NCI-H526 treated with DMSO at 0.1 percent for 48 hours (cell line): ENCODE measurements around the gene TMEM25.
"Not testable (repeated sequence)": the region's sequence is repeated elsewhere in the genome, so short reads cannot be mapped to it uniquely, and the experiment has no call there.

Experiments used
- DNase-seq: peaks from one replicate; lab custom pipeline; 2025; lab: John Stamatoyannopoulos, UW

The TMEM25 gene

GRCh38 chr11:118530683-118531596 lies at the start of gene TMEM25:
Gene TMEM25, plus strand, starts transcription at chr11:118531192. Its CDS starts 610 bp downstream, at chr11:118531802.
- DNase-seq, result peak; percentile 91

DNA sequence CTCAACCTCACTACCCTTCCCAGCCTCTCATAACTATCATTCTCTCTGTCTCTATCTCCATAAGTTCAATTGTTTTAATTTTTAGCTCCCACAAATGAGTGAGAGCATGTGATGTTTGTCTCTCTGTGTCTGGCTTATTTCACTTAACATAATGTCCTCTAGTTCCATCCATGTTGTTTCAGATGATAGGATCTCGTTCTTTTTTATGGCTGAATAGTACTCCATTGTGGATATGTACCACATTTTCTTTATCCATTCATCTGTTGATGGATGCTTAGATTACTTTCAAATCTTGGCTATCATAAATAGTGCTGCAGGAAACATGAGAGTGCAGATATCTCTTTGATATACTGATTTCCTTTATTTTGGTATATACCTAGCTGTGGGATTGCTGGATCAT lies 49.8 kb upstream of the TMEM25 start:
- DNase-seq, result not testable (repeated sequence)

DNA sequence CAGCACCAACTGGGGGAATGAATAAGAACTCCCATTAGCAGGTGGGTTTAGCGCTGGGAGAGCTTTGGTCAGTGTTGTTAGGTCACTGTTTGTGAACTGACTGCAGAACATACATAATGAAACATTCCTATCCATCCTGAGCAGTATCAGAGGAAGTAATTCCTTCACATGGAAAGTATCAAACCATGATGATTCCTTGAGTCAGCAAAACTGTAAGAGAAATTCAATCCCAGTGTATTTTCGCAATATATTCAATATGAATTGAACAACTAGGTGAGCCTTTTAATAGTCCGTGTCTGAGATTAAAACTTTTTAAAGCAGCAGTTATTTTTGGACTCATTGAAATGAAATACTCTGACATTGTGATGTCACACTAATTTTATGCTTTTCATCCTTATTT lies 46.6 kb upstream of the TMEM25 start:
- DNase-seq, result no peak

GRCh38 chr11:118485273-118485672 lies 45.7 kb upstream of the TMEM25 start:
- no peak for DNase-seq

- DNase-seq, result peak; percentile 95
These were observed 42.4 kb upstream of the TMEM25 start for GRCh38 chr11:118488480-118489109.

DNA sequence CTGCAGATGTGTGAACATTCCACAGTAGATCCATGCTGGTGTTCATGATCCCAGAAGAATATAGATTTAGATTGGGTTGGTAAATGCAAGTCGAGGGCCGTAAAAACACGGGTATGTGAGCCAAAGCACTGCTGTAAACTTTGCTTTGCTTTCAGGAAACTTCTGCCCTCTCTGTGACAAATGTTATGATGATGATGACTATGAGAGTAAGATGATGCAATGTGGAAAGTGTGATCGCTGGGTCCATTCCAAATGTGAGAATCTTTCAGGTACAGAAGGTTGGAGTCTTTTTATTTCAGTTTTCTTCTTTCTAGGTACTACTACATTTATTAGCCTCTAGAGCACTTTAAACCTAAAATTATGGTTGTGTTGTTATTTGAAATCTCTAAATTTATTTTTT lies 40.0 kb upstream of the TMEM25 start:
- DNase-seq, result no peak

DNA sequence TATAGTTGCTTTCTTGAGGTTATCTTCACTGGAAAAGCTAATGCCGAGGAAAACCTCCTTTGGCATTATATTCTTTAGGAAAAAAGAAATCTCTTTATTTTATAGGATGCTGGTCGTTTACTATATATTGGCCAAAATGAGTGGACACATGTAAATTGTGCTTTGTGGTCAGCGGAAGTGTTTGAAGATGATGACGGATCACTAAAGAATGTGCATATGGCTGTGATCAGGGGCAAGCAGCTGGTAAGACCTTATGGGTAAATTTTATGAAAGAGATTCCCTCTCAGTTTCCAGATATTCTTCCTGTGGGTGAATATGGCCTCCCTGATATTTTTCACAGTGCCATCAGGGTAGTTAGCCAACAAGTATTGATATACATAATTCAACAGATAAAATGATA lies 33.2 kb upstream of the TMEM25 start:
- no peak for DNase-seq

DNA sequence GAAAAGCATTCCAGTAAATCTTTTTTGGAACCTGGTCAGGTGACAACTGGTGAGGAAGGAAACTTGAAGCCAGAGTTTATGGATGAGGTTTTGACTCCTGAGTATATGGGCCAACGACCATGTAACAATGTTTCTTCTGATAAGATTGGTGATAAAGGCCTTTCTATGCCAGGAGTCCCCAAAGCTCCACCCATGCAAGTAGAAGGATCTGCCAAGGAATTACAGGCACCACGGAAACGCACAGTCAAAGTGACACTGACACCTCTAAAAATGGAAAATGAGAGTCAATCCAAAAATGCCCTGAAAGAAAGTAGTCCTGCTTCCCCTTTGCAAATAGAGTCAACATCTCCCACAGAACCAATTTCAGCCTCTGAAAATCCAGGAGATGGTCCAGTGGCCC lies 27.8 kb upstream of the TMEM25 start:
- DNase-seq, result no peak

GRCh38 chr11:118511601-118512000 lies 19.4 kb upstream of the TMEM25 start:
- no peak for DNase-seq

DNA sequence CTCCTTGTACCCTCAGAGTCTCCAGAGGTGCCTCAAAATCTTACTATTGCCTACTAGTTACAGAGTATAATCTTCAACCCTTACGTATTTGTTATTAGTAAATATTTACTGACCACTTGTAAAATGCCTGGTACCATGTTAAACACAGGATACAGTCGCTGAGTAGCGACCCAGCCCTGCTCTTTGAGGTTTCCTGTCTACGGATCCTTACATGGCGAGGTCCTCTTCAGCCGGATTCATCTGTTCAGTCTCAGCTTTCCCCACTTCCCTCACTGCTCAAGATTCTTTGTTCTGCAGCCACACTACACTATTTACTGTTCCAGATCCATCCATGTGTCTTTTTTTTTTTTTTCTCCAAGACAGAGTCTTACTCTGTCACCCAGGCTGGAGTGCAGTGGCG lies 16.9 kb upstream of the TMEM25 start:
- no peak for DNase-seq

GRCh38 chr11:118519549-118519948 lies 11.4 kb upstream of the TMEM25 start:
- no peak for DNase-seq

GRCh38 chr11:118521892-118522311 lies 9.1 kb upstream of the TMEM25 start:
- DNase-seq, result no peak

- peak; percentile 57 for DNase-seq
These were observed 8.4 kb upstream of the TMEM25 start for GRCh38 chr11:118522571-118523072.

DNA sequence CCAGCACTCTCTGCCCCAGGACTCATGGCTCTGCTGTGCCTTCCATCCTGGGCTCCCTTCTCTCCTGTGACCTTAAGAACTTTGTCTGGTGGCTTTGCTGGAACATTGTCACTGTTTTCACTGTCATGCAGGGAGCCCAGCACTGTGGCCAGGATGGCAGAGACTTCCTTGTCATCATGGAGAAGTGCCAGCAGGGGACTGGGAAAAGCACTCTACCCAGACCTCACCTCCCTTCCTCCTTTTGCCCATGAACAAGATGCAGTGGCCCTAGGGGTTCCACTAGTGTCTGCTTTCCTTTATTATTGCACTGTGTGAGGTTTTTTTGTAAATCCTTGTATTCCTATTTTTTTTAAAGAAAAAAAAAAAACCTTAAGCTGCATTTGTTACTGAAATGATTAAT lies 6.6 kb upstream of the TMEM25 start:
- no peak for DNase-seq

GRCh38 chr11:118524757-118525470 lies 6.1 kb upstream of the TMEM25 start:
- no peak for DNase-seq

DNA sequence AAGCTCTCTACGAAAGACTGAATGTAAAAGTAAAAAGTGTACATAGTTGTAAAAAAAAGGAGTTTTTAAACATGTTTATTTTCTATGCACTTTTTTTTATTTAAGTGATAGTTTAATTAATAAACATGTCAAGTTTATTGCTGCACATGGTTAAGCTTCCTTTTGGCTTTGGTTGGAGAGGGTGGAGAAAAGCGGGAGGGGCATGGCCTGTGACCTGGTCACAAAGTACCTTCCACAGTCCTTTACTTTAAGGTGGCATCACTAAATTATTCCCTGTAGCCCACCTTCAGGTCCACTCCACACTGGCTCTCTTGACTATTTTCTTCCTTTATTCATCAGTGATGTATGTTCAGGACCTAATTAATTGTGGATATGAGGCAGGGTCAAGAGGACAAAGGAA lies 4.3 kb upstream of the TMEM25 start:
- no peak for DNase-seq

DNA sequence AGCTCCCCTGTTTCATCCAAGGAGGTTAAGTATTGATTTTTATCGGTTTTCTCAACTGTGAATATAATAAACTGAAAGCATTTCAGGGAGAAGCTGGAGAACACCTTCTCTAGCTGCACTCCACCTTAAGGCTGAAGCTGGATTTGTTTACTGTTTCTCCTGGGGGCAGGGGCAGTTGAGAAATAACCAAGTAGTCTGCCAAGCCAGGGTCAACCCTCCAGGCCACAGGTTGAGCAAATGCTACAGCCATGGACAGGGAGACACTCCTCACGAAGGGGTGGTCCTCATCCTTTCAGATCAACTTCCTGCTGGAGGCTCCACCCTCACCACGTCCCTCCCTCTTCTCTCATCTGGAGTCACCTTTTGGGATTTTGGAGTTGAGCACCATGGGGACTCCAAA lies 3.9 kb upstream of the TMEM25 start, which contains the start of gene TTC36:
Gene TTC36, plus strand, starts transcription at position 366 of the 400 bp plus-strand sequence. Its CDS starts 21 bp downstream, at position 387.
- DNase-seq, result no peak

GRCh38 chr11:118528511-118528910 lies 2.5 kb upstream of the TMEM25 start:
- DNase-seq, result no peak

DNA sequence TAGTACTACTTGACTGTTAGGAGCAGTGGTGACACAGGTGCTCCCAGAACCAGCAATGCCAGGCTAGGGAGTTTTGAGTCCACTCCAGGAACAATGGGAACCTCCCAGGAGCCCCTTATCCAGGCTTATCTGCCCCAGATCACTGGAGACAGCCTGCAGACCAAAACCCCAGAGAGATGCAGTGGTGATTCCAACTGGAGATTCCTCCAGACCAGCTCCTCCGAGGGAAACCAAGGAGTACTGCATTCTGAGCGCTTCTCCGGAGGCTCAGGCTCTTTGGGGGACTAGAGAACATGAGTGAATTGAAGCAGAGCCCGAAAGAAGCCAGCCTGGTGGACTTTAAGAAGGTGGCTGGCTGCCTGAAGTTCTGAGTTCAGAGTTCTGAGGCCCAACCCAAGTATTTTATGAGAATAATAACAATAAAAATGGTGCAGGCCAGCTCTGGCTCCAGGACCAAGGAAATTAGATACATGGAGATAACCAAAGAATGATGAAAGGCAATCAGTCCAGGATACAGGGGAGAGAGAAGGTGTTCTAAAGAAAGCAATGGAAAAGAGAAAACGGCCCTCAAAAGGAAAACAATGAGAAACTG lies 1.3 kb upstream of the TMEM25 start:
- no peak for DNase-seq

DNA sequence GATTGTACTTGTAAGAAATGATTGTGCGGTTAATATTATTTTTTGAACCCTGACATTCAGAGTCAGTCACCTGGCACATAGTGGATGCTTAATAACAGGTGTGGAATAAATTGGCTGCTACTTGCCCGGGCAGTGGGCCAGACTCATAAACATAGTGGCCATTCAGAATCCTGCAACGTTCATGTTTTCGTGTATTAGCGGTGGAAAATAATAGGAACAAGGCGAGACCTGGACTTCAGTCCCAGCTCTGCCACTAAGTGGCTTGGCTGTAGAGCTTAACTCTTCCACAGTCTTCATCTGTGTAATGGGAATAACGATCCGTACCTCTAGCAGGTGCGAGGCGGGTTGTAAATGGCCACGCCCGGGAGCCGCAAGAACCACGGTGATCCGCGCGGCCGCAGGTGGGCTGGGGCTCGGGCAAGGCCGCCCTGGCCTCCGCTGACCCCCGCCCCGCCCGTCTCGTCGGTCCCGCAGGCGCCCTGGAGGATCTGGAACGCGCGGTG lies 761 bp upstream of the TMEM25 start:
- DNase-seq, result peak; percentile 85

- no peak for DNase-seq
These were observed 649 bp downstream of the TMEM25 start for GRCh38 chr11:118531597-118532084.

DNA sequence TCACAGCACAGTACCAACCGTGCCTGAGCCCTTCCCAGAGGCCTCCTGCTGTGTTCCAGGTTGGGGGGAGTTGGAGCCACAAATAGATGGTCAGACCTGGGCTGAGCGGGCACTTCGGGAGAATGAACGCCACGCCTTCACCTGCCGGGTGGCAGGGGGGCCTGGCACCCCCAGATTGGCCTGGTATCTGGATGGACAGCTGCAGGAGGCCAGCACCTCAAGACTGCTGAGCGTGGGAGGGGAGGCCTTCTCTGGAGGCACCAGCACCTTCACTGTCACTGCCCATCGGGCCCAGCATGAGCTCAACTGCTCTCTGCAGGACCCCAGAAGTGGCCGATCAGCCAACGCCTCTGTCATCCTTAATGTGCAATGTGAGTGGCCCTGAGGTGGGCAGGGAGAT lies 1.1 kb downstream of the TMEM25 start:
- DNase-seq, result no peak
